H9 (cell line): ENCODE results near the gene BUB1. TPM values are rescaled to one million over a fixed set of nuclear protein-coding genes. Genes with fewer than 3 reads are reported as not detected.

Experiments used
- DNase-seq: peaks from one replicate; pipeline ENCODE4 v3.0.0-alpha.2; 2017
- H2AFZ ChIP-seq: one replicate; pipeline ENCODE4 v1.6.1; 2013; ENCODE audit warnings: mild to moderate bottlenecking, low read length, control low read depth, moderate library complexity
- H2AK5ac ChIP-seq: 2 replicates; pipeline ENCODE4 v1.6.1; 2013; ENCODE audit warnings: low read length, control low read depth, mixed read lengths; ENCODE audit not compliant: insufficient read length
- H2BK120ac ChIP-seq: one replicate; pipeline ENCODE4 v1.6.1; 2013; ENCODE audit warnings: low read depth, mild to moderate bottlenecking, low read length, control low read depth, inconsistent platforms; ENCODE audit not compliant: poor library complexity, severe bottlenecking
- H2BK12ac ChIP-seq: 2 replicates; pipeline ENCODE4 v1.6.1; 2013; ENCODE audit warnings: low read length, control low read depth, mixed read lengths, low read depth; ENCODE audit not compliant: insufficient read length
- H2BK15ac ChIP-seq: 2 replicates; pipeline ENCODE4 v1.6.1; 2013; ENCODE audit warnings: low read depth, low read length, control low read depth
- H2BK20ac ChIP-seq: one replicate; pipeline ENCODE4 v1.6.1; 2013; ENCODE audit warnings: low read depth, mild to moderate bottlenecking, low read length, control low read depth, inconsistent platforms; ENCODE audit not compliant: poor library complexity, severe bottlenecking
- H2BK5ac ChIP-seq: 2 replicates; pipeline ENCODE4 v1.6.1; 2013; ENCODE audit warnings: low read length, control low read depth, mixed read lengths; ENCODE audit not compliant: insufficient read length
- H3K14ac ChIP-seq: 2 replicates; pipeline ENCODE4 v1.6.1; 2013; ENCODE audit warnings: low read length, control low read depth; ENCODE audit not compliant: insufficient read depth
- H3K18ac ChIP-seq: 2 replicates; pipeline ENCODE4 v1.6.1; 2013; ENCODE audit warnings: low read depth, mild to moderate bottlenecking, mixed read lengths, low read length, control low read depth; ENCODE audit not compliant: insufficient read length
- H3K23ac ChIP-seq: 2 replicates; pipeline ENCODE4 v1.6.1; 2013; ENCODE audit warnings: low read length, control low read depth, mixed read lengths, low read depth; ENCODE audit not compliant: insufficient read length
- H3K23me2 ChIP-seq: 2 replicates; pipeline ENCODE4 v1.6.1; 2013; ENCODE audit warnings: low read depth, mild to moderate bottlenecking, mixed read lengths, low read length, control low read depth; ENCODE audit not compliant: insufficient read length, poor library complexity, severe bottlenecking
- H3K27ac ChIP-seq: 2 replicates; pipeline ENCODE4 v1.5.1; 2013; ENCODE audit warnings: low read length, control low read depth, mixed read lengths, low read depth; ENCODE audit not compliant: insufficient read length
- H3K27me3 ChIP-seq: 2 replicates; pipeline ENCODE4 v1.6.1; 2013; ENCODE audit warnings: low read length, control low read depth, inconsistent platforms; ENCODE audit not compliant: insufficient read depth
- H3K4ac ChIP-seq: 2 replicates; pipeline ENCODE4 v1.6.1; 2013; ENCODE audit warnings: low read depth, mild to moderate bottlenecking, control low read depth, inconsistent platforms, low read length, moderate library complexity
- H3K4me1 ChIP-seq: 2 replicates; pipeline ENCODE4 v1.6.1; 2013; ENCODE audit warnings: low read length, control low read depth, inconsistent platforms; ENCODE audit not compliant: insufficient read depth
- H3K4me2 ChIP-seq: 2 replicates; pipeline ENCODE4 v1.6.1; 2013; ENCODE audit warnings: low read length, control low read depth, mixed read lengths; ENCODE audit not compliant: insufficient read length, insufficient read depth
- H3K56ac ChIP-seq: 2 replicates; pipeline ENCODE4 v1.6.1; 2013; ENCODE audit warnings: low read depth, mild to moderate bottlenecking, mixed read lengths, low read length, control low read depth; ENCODE audit not compliant: insufficient read length
- H3K79me1 ChIP-seq: 2 replicates; pipeline ENCODE4 v1.6.1; 2013; ENCODE audit warnings: low read depth, mild to moderate bottlenecking, moderate library complexity, low read length, control low read depth, inconsistent platforms; ENCODE audit not compliant: insufficient read depth, poor library complexity, severe bottlenecking
- H3K79me2 ChIP-seq: 2 replicates; pipeline ENCODE4 v1.6.1; 2013; ENCODE audit warnings: low read length, control low read depth, inconsistent platforms; ENCODE audit not compliant: insufficient read depth
- H3K9ac ChIP-seq: 2 replicates; pipeline ENCODE4 v1.6.1; 2013; ENCODE audit warnings: low read length, control low read depth, mixed read lengths; ENCODE audit not compliant: insufficient read length; ENCODE audit errors: extremely low read depth
- H3K9me3 ChIP-seq: one replicate; pipeline ENCODE4 v1.6.1; 2013; ENCODE audit warnings: low read depth, low read length, inconsistent platforms; ENCODE audit not compliant: control insufficient read depth
- H3T11ph ChIP-seq: one replicate; pipeline ENCODE4 v1.6.1; 2013; ENCODE audit warnings: mild to moderate bottlenecking, low read length, control low read depth, inconsistent platforms
- H4K20me1 ChIP-seq: one replicate; pipeline ENCODE4 v1.6.1; 2013; ENCODE audit not compliant: control insufficient read depth, insufficient read length, insufficient read depth
- H4K5ac ChIP-seq: 2 replicates; pipeline ENCODE4 v1.6.1; 2013; ENCODE audit warnings: low read depth, mild to moderate bottlenecking, mixed read lengths, low read length, control low read depth; ENCODE audit not compliant: insufficient read length
- H4K8ac ChIP-seq: replicated peaks from 2 replicates; pipeline ENCODE4 v1.6.1; 2013; ENCODE audit warnings: low read length, control low read depth, mixed read lengths, low read depth; ENCODE audit not compliant: insufficient read length
- H4K91ac ChIP-seq: 2 replicates; pipeline ENCODE4 v1.6.1; 2013; ENCODE audit warnings: low read depth, mild to moderate bottlenecking, moderate library complexity, mixed read lengths, low read length, control low read depth; ENCODE audit not compliant: insufficient read length
- H3K27ac Mint-ChIP-seq, 3 experiments: 2 replicates in 2 of 3; 3 replicates in 1 of 3; pipeline ENCODE4 v1.8.0; 2020 to 2021; ENCODE audit warnings: mixed read lengths in 3 of 3, mild to moderate bottlenecking in 1 of 3, moderate library complexity in 1 of 3
- H3K27me3 Mint-ChIP-seq: 2 replicates; pipeline ENCODE4 v1.8.0; 2021; ENCODE audit warnings: low read depth, mild to moderate bottlenecking, moderate library complexity, mixed read lengths
- H3K36me3 Mint-ChIP-seq, 3 experiments: 2 replicates in 2 of 3; 3 replicates in 1 of 3; pipeline ENCODE4 v1.8.0; 2020 to 2021; ENCODE audit warnings: low read depth in 3 of 3, mixed read lengths in 3 of 3; ENCODE audit not compliant: insufficient read depth in 1 of 3
- H3K4me1 Mint-ChIP-seq, 2 experiments: 2 replicates each; pipeline ENCODE4 v1.8.0; 2020; ENCODE audit warnings: mixed read lengths in 2 of 2
- H3K4me3 Mint-ChIP-seq, 2 experiments: 2 replicates in 1 of 2; 3 replicates in 1 of 2; pipeline ENCODE4 v1.8.0; 2020 to 2021; ENCODE audit warnings: mild to moderate bottlenecking in 2 of 2, mixed read lengths in 2 of 2, moderate library complexity in 1 of 2
- H3K9me3 Mint-ChIP-seq, 2 experiments: 2 replicates in 1 of 2; 3 replicates in 1 of 2; pipeline ENCODE4 v1.8.0; 2020; ENCODE audit warnings: mild to moderate bottlenecking in 2 of 2, mixed read lengths in 2 of 2, moderate library complexity in 1 of 2
- CTCF ChIP-seq: fragments of 200-600 bp; sonication (generic); conservative IDR thresholded peaks from 3 replicates; pipeline ENCODE4 v1.8.0; 2021; ENCODE audit warnings: antibody characterized with exemption, mild to moderate bottlenecking
- whole genome bisulfite sequencing: extraction: QIAGEN DNeasy Blood & Tissue Kit; methylation state at CpG from one replicate; pipeline ENCODE4 v1.1.7; 2013; ENCODE audit warnings: missing lambda C conversion rate, low lambda C conversion rate, mixed read lengths; ENCODE audit not compliant: insufficient read length; ENCODE audit errors: extremely low coverage; 5-methylcytosine and 5-hydroxymethylcytosine counted together
- total RNA-seq: library from RNA; stranded (reverse); gene quantifications from 2 replicates; pipeline ENCODE4 v1.2.1, GENCODE V29; 2021

Gene BUB1
- total RNA-seq, 1 experiment from 2014 or later, result 144 TPM

- Histone ChIP-seq H4K20me1 (no peaks in the 10 kb centered on the region), H2BK5ac (no peak overlapping the region), H3K23ac (no peak overlapping the region), H3K4me1 (no peaks in the 10 kb centered on the region), H2AK5ac (no peak overlapping the region), H3K9me3 (no peaks in the 10 kb centered on the region), H3T11ph (no peak overlapping the region), H3K27ac (no peak overlapping the region), H3K23me2 (no peaks in the 10 kb centered on the region), H3K4ac (no peak overlapping the region), H3K9ac (no peak overlapping the region), H4K5ac (no peak overlapping the region), H3K27me3 (no peaks in the 10 kb centered on the region), H2BK120ac (no peak overlapping the region), H2BK12ac (no peak overlapping the region), H3K4me2 (no peak overlapping the region), H3K18ac (no peak overlapping the region), H3K79me2 (no peaks in the 10 kb centered on the region), H4K8ac (no peak overlapping the region), H2BK15ac (no peak overlapping the region), H2BK20ac (no peak overlapping the region), H3K56ac (no peak overlapping the region), H2AFZ (no peak overlapping the region), H3K79me1 (peaks cover 6% of the 10 kb centered on the region), H3K14ac (no peak overlapping the region), H4K91ac (no peak overlapping the region)
- Mint-ChIP-seq H3K4me1 (peaks cover 2 to 3% of the 10 kb centered on the region in 2 experiments; a peak in 3 of 4 replicates), H3K27ac (peak overlapping the region; percentile 16 to 78 (median 45); a peak in 5 of 7 replicates), H3K27me3 (no peaks in the 10 kb centered on the region), H3K36me3 (peaks cover 53 to 90% (median 90%) of the 10 kb centered on the region in 3 experiments), H3K9me3 (no peaks in the 10 kb centered on the region), H3K4me3 (no peak overlapping the region)
- no peak for DNase-seq
- TF ChIP-seq CTCF, result no peak
- WGBS, result no CpG with 5 or more reads among the region's 2 CpGs
Observed at GRCh38 chr2:110659248-110659647, 18.6 kb downstream of the BUB1 start.
